A673 (cell line): ENCODE data around the gene OSBPL1A. TPM values are rescaled to one million over a fixed set of nuclear protein-coding genes. Genes with fewer than 3 reads are reported as not detected.

ENCODE experiments used
- BruUV-seq: library from RNA; stranded (reverse); fragments of 400-500 nt; replicated peaks from 2 replicates; lab custom pipeline; 2021; lab: Mats Ljungman, UMichigan
- CTCF ChIA-PET: fragments of 300-600 bp; sonication (Branson Sonifier 250); formaldehyde crosslinking; loops from one replicate; lab custom pipeline; 2022; ENCODE audit warnings: antibody characterized with exemption; lab: Charles Lee
- POLR2A ChIA-PET: fragments of 300-600 bp; sonication (Branson Sonifier 250); formaldehyde crosslinking; loops from one replicate; lab custom pipeline; 2022; ENCODE audit warnings: antibody characterized with exemption; ENCODE audit not compliant: low non-redundant PET; lab: Charles Lee
- DNase-seq: peaks from one replicate; pipeline ENCODE4 v3.0.0-alpha.2; 2015; ENCODE audit warnings: low spot score
- H3K27ac ChIP-seq: fragments of 200-600 bp; sonication (generic); 2 replicates; pipeline ENCODE4 v1.5.1; 2016; ENCODE audit warnings: mixed run types, low read depth, mild to moderate bottlenecking, mixed read lengths, antibody characterized with exemption, low read length; ENCODE audit not compliant: poor library complexity, severe bottlenecking
- H3K27me3 ChIP-seq: fragments of 200-600 bp; sonication (generic); replicated peaks from 2 replicates; pipeline ENCODE4 v1.6.1; 2017; ENCODE audit warnings: mixed run types, low read depth, mild to moderate bottlenecking, mixed read lengths, antibody characterized with exemption, low read length; ENCODE audit not compliant: insufficient read depth, poor library complexity
- H3K36me3 ChIP-seq: fragments of 200-600 bp; sonication (generic); 2 replicates; pipeline ENCODE4 v1.6.1; 2016; ENCODE audit warnings: mixed run types, mild to moderate bottlenecking, mixed read lengths, antibody characterized with exemption, low read length; ENCODE audit not compliant: insufficient read depth, poor library complexity, severe bottlenecking
- H3K4me1 ChIP-seq: fragments of 200-600 bp; sonication (generic); 2 replicates; pipeline ENCODE4 v1.6.1; 2017; ENCODE audit warnings: mixed run types, mild to moderate bottlenecking, mixed read lengths, antibody characterized with exemption, low read length; ENCODE audit not compliant: insufficient read depth, poor library complexity, severe bottlenecking
- H3K4me3 ChIP-seq: fragments of 200-600 bp; sonication (generic); 2 replicates; pipeline ENCODE4 v1.5.1; 2016; ENCODE audit warnings: low read depth, mixed run types, mild to moderate bottlenecking, mixed read lengths, low read length; ENCODE audit not compliant: poor library complexity, severe bottlenecking
- H3K9me3 ChIP-seq: fragments of 200-600 bp; sonication (generic); 2 replicates; pipeline ENCODE4 v1.6.1; 2016; ENCODE audit warnings: mixed run types, low read depth, mild to moderate bottlenecking, mixed read lengths, antibody characterized with exemption, low read length; ENCODE audit not compliant: poor library complexity, severe bottlenecking
- EZH2 ChIP-seq: fragments of 200-600 bp; sonication (generic); IDR thresholded peaks from 2 replicates; pipeline ENCODE4 v1.6.1; 2017; ENCODE audit warnings: borderline replicate concordance, low read depth, mild to moderate bottlenecking, mixed read lengths, antibody characterized with exemption, low read length; ENCODE audit not compliant: poor library complexity, severe bottlenecking
- intact Hi-C: fragments of 100-400 bp; cut with micrococcal nuclease; formaldehyde crosslinking; loops from one replicate; pipeline ENCODE4 v1.10.0; 2022; ENCODE audit not compliant: unreplicated experiment
- total RNA-seq: library from RNA; stranded (reverse); gene quantifications from 2 replicates; pipeline ENCODE4 v1.2.3, GENCODE V29; 2021
- TF ChIP-seq, protein P1 (sequence below): fragments of 300-800, 200-600 bp; sonication (generic); conservative IDR thresholded peaks from 2 replicates; pipeline ENCODE4 v1.5.1; 2017; ENCODE audit warnings: low read depth, mild to moderate bottlenecking, antibody characterized with exemption, low read length, moderate library complexity, mixed read lengths

Gene OSBPL1A
- total RNA-seq, 1 experiment from 2014 or later, result 26.1 TPM

DNA sequence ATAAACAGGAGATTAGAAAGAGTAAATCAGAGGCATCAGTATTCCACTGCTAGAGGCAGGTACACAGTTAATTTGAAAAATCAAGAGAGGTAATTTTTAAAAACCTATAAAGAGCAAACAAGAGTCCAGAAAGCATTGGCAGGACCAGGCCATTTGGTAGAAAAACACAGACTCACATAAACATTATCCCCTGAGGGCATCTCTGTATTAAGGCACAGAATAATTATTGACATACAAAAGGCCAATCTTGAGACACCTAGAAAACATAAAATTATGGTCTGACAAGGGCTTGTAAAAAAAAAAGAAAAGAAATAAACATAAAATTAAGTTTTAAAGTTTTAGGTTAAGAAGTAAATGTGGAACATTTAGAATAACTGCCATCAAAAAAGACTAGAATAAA, 120.6 kb downstream of the OSBPL1A start:
- no peaks in the 10 kb centered on the region for H3K9me3 ChIP-seq
- DNase-seq, result no peak
- H3K27me3 ChIP-seq, result no peaks in the 10 kb centered on the region
- no peak overlapping the region for H3K27ac ChIP-seq
- intact Hi-C loops, result no loop called here
- no peak for TF ChIP-seq EZH2
- TF ChIP-seq, protein P1, sequence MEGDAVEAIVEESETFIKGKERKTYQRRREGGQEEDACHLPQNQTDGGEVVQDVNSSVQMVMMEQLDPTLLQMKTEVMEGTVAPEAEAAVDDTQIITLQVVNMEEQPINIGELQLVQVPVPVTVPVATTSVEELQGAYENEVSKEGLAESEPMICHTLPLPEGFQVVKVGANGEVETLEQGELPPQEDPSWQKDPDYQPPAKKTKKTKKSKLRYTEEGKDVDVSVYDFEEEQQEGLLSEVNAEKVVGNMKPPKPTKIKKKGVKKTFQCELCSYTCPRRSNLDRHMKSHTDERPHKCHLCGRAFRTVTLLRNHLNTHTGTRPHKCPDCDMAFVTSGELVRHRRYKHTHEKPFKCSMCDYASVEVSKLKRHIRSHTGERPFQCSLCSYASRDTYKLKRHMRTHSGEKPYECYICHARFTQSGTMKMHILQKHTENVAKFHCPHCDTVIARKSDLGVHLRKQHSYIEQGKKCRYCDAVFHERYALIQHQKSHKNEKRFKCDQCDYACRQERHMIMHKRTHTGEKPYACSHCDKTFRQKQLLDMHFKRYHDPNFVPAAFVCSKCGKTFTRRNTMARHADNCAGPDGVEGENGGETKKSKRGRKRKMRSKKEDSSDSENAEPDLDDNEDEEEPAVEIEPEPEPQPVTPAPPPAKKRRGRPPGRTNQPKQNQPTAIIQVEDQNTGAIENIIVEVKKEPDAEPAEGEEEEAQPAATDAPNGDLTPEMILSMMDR, result no peak
- H3K36me3 ChIP-seq, result no peaks in the 10 kb centered on the region
- POLR2A ChIA-PET, result no interaction called here
- no peak overlapping the region for H3K4me3 ChIP-seq
- no TSS peak for BruUV-seq
- CTCF ChIA-PET, result no interaction called here
- no peaks in the 10 kb centered on the region for H3K4me1 ChIP-seq

DNA sequence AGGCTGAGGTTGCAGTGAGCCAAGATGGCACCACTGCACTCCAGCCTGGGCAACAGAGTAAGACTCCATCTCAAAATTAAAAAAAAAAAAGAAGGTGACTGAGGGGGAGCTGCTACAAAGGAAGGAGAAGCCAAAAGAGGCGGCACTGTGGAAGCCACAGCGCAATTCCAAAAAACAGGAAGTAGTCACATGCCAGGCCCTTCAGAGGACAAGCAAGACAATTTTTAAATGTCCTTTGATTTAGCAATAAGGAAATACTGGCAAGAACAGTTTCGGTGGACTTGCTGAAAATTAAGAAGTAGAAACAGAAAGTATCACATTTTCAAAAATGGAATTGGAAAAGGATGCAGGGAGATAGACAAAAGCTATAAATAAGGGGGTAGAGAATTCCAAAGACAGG, 122.8 kb downstream of the OSBPL1A start:
- POLR2A ChIA-PET, result no interaction called here
- Histone ChIP-seq H3K36me3 (no peaks in the 10 kb centered on the region), H3K4me1 (peaks cover 10% of the 10 kb centered on the region), H3K9me3 (no peaks in the 10 kb centered on the region), H3K27ac (no peak overlapping the region), H3K27me3 (no peaks in the 10 kb centered on the region), H3K4me3 (no peak overlapping the region)
- intact Hi-C loops, result no loop called here
- TF ChIP-seq, protein P1, result no peak
- CTCF ChIA-PET, result no interaction called here
- BruUV-seq, result no TSS peak
- DNase-seq, result no peak

DNA sequence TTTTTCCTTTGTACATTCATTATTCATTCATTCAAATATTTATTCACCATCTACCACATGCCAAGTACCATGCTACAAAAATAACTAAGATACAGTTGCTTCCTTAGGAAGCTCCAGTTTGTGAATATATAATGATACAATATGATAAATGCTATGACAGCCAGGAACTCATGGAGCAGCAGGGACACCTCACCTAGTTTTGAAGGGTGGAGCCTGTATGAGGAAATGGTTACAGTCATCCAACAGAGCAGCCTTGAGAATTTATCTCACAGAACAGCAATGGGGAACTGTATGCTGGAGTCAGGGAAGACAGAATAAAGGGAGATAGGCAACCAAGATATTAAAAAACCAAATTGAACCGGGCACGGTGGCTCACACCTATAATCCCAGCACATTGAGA, 124.0 kb downstream of the OSBPL1A start:
- intact Hi-C loops, result no loop called here
- no peaks in the 10 kb centered on the region for H3K9me3 ChIP-seq
- ChIA-PET POLR2A (no interaction called here), CTCF (no interaction called here)
- no peak overlapping the region for H3K4me3 ChIP-seq
- H3K27ac ChIP-seq, result no peak overlapping the region
- DNase-seq, result no peak
- no TSS peak for BruUV-seq
- no peaks in the 10 kb centered on the region for H3K27me3 ChIP-seq
- H3K4me1 ChIP-seq, result peaks cover 10% of the 10 kb centered on the region
- H3K36me3 ChIP-seq, result no peaks in the 10 kb centered on the region
- TF ChIP-seq, protein P1, result no peak
- TF ChIP-seq EZH2, result no peak
